CD8-positive, alpha-beta memory T cell (primary cell): ENCODE data around the gene PDGFC. TPM values are rescaled to one million over a fixed set of nuclear protein-coding genes. Genes with fewer than 3 reads are reported as not detected.

Experiments
- CTCF ChIA-PET: fragments of 350-600 bp; sonication (Branson Sonifier 250); formaldehyde crosslinking; loops from one replicate; lab custom pipeline; 2021; ENCODE audit warnings: antibody characterized with exemption; lab: Charles Lee
- POLR2A ChIA-PET: fragments of 350-600 bp; sonication (Branson Sonifier 250); formaldehyde crosslinking; loops from one replicate; lab custom pipeline; 2021; ENCODE audit warnings: antibody characterized with exemption; lab: Charles Lee
- DNase-seq, 5 donors: peaks; one replicate each; pipeline versions ENCODE4 v3.0.0 to v3.0.0-alpha.2; 2020 to 2022; ENCODE audit warnings: mixed read lengths in 1 of 5
- H3K27ac ChIP-seq: one replicate; pipeline ENCODE4 v1.7.0; 2013; ENCODE audit warnings: low read depth, mild to moderate bottlenecking, low read length, moderate library complexity
- H3K27me3 ChIP-seq: 2 replicates; pipeline ENCODE4 v1.7.0; 2013; ENCODE audit warnings: low read length, mild to moderate bottlenecking; ENCODE audit not compliant: insufficient read depth, poor library complexity, severe bottlenecking
- H3K36me3 ChIP-seq: 2 replicates; pipeline ENCODE4 v1.7.0; 2013; ENCODE audit warnings: mild to moderate bottlenecking, low read length, moderate library complexity; ENCODE audit not compliant: insufficient read depth
- H3K4me1 ChIP-seq: 2 replicates; pipeline ENCODE4 v1.7.0; 2013; ENCODE audit warnings: mild to moderate bottlenecking, low read length, moderate library complexity; ENCODE audit not compliant: insufficient read depth
- H3K4me3 ChIP-seq: 2 replicates; pipeline ENCODE4 v1.7.0; 2013; ENCODE audit warnings: mild to moderate bottlenecking, low read length
- H3K9me3 ChIP-seq: 2 replicates; pipeline ENCODE4 v1.7.0; 2013; ENCODE audit warnings: mild to moderate bottlenecking, low read length
- H3K27ac Mint-ChIP-seq, 8 donors: one replicate each; pipeline ENCODE4 v1.8.0; 2020 to 2021; ENCODE audit warnings: mixed read lengths in 8 of 8, mild to moderate bottlenecking in 6 of 8, inconsistent platforms in 3 of 8, moderate library complexity in 3 of 8
- H3K27me3 Mint-ChIP-seq, 2 donors: one replicate each; pipeline ENCODE4 v1.8.0; 2020 to 2021; ENCODE audit warnings: mixed read lengths in 2 of 2, mild to moderate bottlenecking in 1 of 2, moderate library complexity in 1 of 2
- H3K36me3 Mint-ChIP-seq, 3 donors: one replicate each; pipeline ENCODE4 v1.8.0; 2020 to 2021; ENCODE audit warnings: mixed read lengths in 3 of 3, inconsistent platforms in 1 of 3, mild to moderate bottlenecking in 1 of 3
- H3K4me1 Mint-ChIP-seq, 3 donors: one replicate each; pipeline ENCODE4 v1.8.0; 2020 to 2021; ENCODE audit warnings: mixed read lengths in 3 of 3, inconsistent platforms in 1 of 3, mild to moderate bottlenecking in 1 of 3
- H3K4me3 Mint-ChIP-seq, 7 donors: one replicate each; pipeline ENCODE4 v1.8.0; 2020 to 2021; ENCODE audit warnings: mixed read lengths in 7 of 7, mild to moderate bottlenecking in 6 of 7, moderate library complexity in 4 of 7, inconsistent platforms in 2 of 7
- H3K9me3 Mint-ChIP-seq, 5 donors: one replicate each; pipeline ENCODE4 v1.8.0; 2020 to 2022; ENCODE audit warnings: mixed read lengths in 5 of 5, mild to moderate bottlenecking in 3 of 5, moderate library complexity in 2 of 5, inconsistent platforms in 1 of 5
- polyA plus RNA-seq: library from polyadenylated mRNA; unstranded; fragments of 300-500 nt; fragmentation: Illumina TruSeq; gene quantifications from one replicate; pipeline ENCODE4 v1.2.3, GENCODE V29; 2021
- total RNA-seq, 2 experiments: library from RNA; stranded (reverse); gene quantifications; one replicate each; pipeline ENCODE4 v1.2.3, GENCODE V29; 2021

PDGFC gene
- total and polyA plus RNA-seq, 3 experiments from 2014 or later, result 0.13 TPM; not detected in 2

- no peak overlapping the region for H3K4me3 Mint-ChIP-seq
- CTCF ChIA-PET, result no interaction called here
These were observed 147.0 kb downstream of the PDGFC start for GRCh38 chr4:156824451-156825060.

DNA sequence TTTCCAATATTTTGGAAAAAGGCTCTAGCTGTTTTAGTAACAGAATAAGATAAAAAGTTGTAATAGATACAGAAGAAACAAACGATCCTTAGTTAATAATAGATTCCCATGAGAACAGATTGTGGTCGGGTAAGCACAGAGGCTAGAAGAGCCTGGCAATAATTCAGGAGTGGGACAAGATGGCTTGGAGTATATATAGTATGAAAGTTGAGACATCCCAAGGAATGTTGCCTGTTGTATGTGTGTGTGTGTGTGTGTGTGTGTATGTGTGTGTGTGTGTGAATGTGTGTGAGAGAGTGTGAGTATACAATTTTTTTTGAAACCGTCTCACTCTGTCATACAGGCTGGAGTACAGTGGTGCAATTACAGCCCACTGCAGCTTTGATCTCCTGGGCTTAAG is 150.7 kb downstream of the PDGFC start:
- H3K36me3 ChIP-seq, result no peaks in the 10 kb centered on the region
- H3K36me3 Mint-ChIP-seq, result no peaks in the 10 kb centered on the region
- POLR2A ChIA-PET, result no interaction called here

More at GRCh38 chr4:156824451-156825060, 147.0 kb downstream of the PDGFC start:
- Histone ChIP-seq H3K27ac (no peak overlapping the region), H3K4me3 (no peak overlapping the region), H3K9me3 (no peaks in the 10 kb centered on the region), H3K36me3 (no peaks in the 10 kb centered on the region), H3K4me1 (no peaks in the 10 kb centered on the region), H3K27me3 (no peaks in the 10 kb centered on the region)
- POLR2A ChIA-PET, result no interaction called here
- Mint-ChIP-seq H3K4me1 (no peaks in the 10 kb centered on the region), H3K9me3 (peaks cover 5 to 11% (median 8%) of the 10 kb centered on the region in 5 donors), H3K27me3 (no peaks in the 10 kb centered on the region), H3K27ac (no peak overlapping the region), H3K36me3 (no peaks in the 10 kb centered on the region)
- DNase-seq, result no peak

DNA sequence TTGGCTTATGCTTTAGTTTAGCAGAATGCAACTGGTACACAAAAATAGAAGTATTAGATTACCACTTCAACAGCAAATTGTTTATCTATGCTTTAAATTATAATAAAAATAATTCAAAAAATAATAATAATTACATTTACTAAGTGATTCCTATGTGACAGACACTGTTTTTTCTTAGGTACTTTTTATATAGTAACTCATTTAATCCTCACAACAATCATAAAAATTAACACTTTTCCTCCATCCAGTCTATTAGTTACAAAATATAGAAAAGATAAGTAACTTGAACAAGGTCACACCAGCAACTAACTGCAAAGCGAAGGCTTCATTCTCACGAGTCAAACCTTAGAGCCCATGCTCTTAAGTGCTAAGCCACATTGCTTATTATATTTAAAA is 155.2 kb downstream of the PDGFC start:
- Histone ChIP-seq H3K27ac (no peak overlapping the region), H3K4me1 (no peaks in the 10 kb centered on the region), H3K9me3 (no peaks in the 10 kb centered on the region), H3K27me3 (no peaks in the 10 kb centered on the region), H3K4me3 (no peak overlapping the region), H3K36me3 (no peaks in the 10 kb centered on the region)
- no peak overlapping the region for H3K4me3 Mint-ChIP-seq
- H3K9me3 Mint-ChIP-seq, result peaks cover 6 to 16% (median 10%) of the 10 kb centered on the region in 5 donors
- CTCF ChIA-PET, result no interaction called here
- no peak for DNase-seq
- no peaks in the 10 kb centered on the region for H3K36me3 Mint-ChIP-seq
- no peak overlapping the region for H3K27ac Mint-ChIP-seq
- POLR2A ChIA-PET, result no interaction called here
- H3K4me1 Mint-ChIP-seq, result no peaks in the 10 kb centered on the region
- no peaks in the 10 kb centered on the region for H3K27me3 Mint-ChIP-seq

More for the DNA sequence above, 150.7 kb downstream of the PDGFC start:
- no peaks in the 10 kb centered on the region for H3K9me3 ChIP-seq
- H3K4me3 ChIP-seq, result no peak overlapping the region
- H3K27me3 ChIP-seq, result no peaks in the 10 kb centered on the region
- no peaks in the 10 kb centered on the region for H3K4me1 Mint-ChIP-seq
- H3K27ac Mint-ChIP-seq, result no peak overlapping the region
- no peak for DNase-seq
- CTCF ChIA-PET, result no interaction called here
- no peak overlapping the region for H3K4me3 Mint-ChIP-seq
- no peaks in the 10 kb centered on the region for H3K27me3 Mint-ChIP-seq
- no peak overlapping the region for H3K27ac ChIP-seq
- H3K4me1 ChIP-seq, result no peaks in the 10 kb centered on the region
- H3K9me3 Mint-ChIP-seq, result peaks cover 5 to 11% (median 7%) of the 10 kb centered on the region in 5 donors

DNA sequence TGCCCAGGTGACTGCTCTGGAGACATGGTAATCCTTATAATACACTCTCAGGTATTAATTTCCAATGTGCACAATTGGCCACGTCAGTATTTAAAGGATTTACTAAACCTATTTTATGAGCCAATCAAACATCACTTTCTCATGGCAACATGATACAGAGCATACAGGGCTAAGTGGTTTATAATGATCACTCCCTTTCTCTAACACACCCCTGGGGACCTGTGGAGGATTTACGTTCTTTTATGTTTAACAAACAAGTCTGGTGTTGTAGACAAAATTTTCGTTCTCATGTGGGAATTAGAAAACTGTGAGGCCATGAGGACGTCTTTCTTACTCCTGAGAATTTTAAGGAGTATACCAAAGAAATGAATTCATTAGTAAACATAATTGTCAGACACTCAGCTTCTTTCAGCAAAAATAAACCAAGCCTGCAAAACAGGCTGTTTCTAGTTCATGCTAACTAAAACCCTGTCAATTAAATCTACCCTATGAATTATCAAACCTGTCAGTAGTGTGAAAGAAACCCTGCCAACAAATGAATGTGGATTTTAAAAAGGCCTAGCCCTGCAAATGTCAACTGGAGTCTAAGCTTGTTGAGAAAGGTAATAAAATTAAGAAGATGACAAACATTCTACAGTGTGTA is 155.8 kb downstream of the PDGFC start:
- H3K27ac Mint-ChIP-seq, result no peak overlapping the region
- H3K4me1 ChIP-seq, result no peaks in the 10 kb centered on the region
- H3K36me3 Mint-ChIP-seq, result no peaks in the 10 kb centered on the region
- H3K4me3 Mint-ChIP-seq, result no peak overlapping the region
- ChIA-PET POLR2A (no interaction called here), CTCF (no interaction called here)
- no peaks in the 10 kb centered on the region for H3K36me3 ChIP-seq
- H3K27me3 ChIP-seq, result no peaks in the 10 kb centered on the region
- no peaks in the 10 kb centered on the region for H3K27me3 Mint-ChIP-seq
- H3K9me3 Mint-ChIP-seq, result peaks cover 6 to 15% (median 8%) of the 10 kb centered on the region in 5 donors
- H3K9me3 ChIP-seq, result no peaks in the 10 kb centered on the region
- no peak for DNase-seq
- no peak overlapping the region for H3K27ac ChIP-seq
- H3K4me1 Mint-ChIP-seq, result no peaks in the 10 kb centered on the region
- H3K4me3 ChIP-seq, result no peak overlapping the region

DNA sequence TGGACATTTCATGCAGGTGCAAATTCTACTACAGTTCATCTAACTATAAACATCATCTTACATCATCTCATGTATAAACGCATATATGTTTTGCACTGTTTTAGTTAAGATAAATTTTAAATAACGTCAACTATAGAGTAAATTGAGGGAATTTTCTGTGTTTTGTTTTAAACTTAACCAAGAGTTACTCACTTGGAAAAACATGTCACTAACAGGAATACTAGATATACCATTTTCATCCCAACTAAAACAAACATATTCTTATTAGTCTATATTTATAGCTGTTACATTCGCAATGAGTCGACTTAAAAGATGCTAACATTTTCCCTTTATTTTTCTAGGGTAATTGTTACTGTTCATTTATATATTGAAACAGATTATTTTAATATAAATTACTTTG is 159.6 kb downstream of the PDGFC start:
- Histone ChIP-seq H3K27me3 (no peaks in the 10 kb centered on the region), H3K36me3 (no peaks in the 10 kb centered on the region), H3K4me3 (no peak overlapping the region), H3K27ac (no peak overlapping the region), H3K4me1 (no peaks in the 10 kb centered on the region), H3K9me3 (no peaks in the 10 kb centered on the region)
- H3K36me3 Mint-ChIP-seq, result no peaks in the 10 kb centered on the region
- no peaks in the 10 kb centered on the region for H3K27me3 Mint-ChIP-seq
- H3K9me3 Mint-ChIP-seq, result peaks cover 0 to 9% (median 4%) of the 10 kb centered on the region in 5 donors
- POLR2A ChIA-PET, result no interaction called here
- CTCF ChIA-PET, result no interaction called here
- no peaks in the 10 kb centered on the region for H3K4me1 Mint-ChIP-seq
- no peak for DNase-seq
- no peak overlapping the region for H3K27ac Mint-ChIP-seq
- no peak overlapping the region for H3K4me3 Mint-ChIP-seq

DNA sequence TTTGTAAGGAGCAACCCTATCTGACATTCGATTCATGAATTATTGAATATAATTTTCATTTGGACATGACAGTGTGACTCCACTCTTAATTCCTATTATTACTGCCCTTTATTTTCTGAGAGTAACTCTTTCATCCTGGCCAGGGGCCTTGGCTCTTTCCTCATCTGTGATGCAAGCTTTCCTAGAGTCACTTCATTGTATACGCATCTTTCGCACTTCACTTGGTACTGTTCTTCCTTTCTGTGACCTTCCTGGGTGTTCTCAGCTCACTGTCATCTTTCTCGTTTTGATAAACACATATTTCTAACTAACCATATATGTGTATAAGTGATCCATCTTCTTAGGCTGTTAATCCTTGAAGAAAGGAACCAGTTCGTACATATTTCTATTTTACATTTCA is 160.3 kb downstream of the PDGFC start:
- Mint-ChIP-seq H3K4me1 (no peaks in the 10 kb centered on the region), H3K27ac (peak overlapping the region in 1 of 8 donors; percentile 44), H3K4me3 (no peak overlapping the region), H3K9me3 (peaks cover 0 to 9% (median 4%) of the 10 kb centered on the region in 5 donors), H3K36me3 (no peaks in the 10 kb centered on the region), H3K27me3 (no peaks in the 10 kb centered on the region)
- ChIA-PET POLR2A (no interaction called here), CTCF (no interaction called here)
- no peaks in the 10 kb centered on the region for H3K36me3 ChIP-seq
- H3K27me3 ChIP-seq, result no peaks in the 10 kb centered on the region
- H3K9me3 ChIP-seq, result no peaks in the 10 kb centered on the region
- no peak overlapping the region for H3K27ac ChIP-seq
- no peak overlapping the region for H3K4me3 ChIP-seq
- DNase-seq, result no peak
- H3K4me1 ChIP-seq, result no peaks in the 10 kb centered on the region

GRCh38 chr4:156805696-156806095 is 165.9 kb downstream of the PDGFC start:
- Mint-ChIP-seq H3K9me3 (peaks cover 0 to 9% (median 0%) of the 10 kb centered on the region in 5 donors), H3K36me3 (no peaks in the 10 kb centered on the region), H3K27ac (no peak overlapping the region), H3K4me1 (no peaks in the 10 kb centered on the region), H3K27me3 (no peaks in the 10 kb centered on the region), H3K4me3 (no peak overlapping the region)
- H3K4me3 ChIP-seq, result no peak overlapping the region
- ChIA-PET POLR2A (no interaction called here), CTCF (no interaction called here)
- DNase-seq, result no peak
- H3K27me3 ChIP-seq, result no peaks in the 10 kb centered on the region
- no peaks in the 10 kb centered on the region for H3K36me3 ChIP-seq
- H3K4me1 ChIP-seq, result no peaks in the 10 kb centered on the region
- no peak overlapping the region for H3K27ac ChIP-seq
- H3K9me3 ChIP-seq, result no peaks in the 10 kb centered on the region

DNA sequence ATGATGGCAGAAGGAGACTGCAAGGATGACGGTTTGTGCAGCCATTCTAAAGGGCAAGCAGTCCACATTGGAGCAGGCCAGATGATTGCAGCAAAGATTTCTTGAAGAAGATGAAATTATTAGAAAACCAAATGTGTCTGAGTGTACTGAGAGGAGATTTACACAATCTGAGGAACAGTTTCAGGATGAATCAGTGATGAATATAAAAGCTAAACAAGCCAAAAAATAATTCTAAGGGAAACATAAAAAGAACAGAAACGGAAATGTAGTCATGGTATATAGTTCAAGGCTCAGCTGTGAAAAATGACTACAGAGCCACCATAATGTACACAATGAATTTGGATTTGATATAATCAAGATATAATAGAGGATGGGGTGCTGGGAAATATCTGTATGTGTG is 168.5 kb downstream of the PDGFC start:
- Mint-ChIP-seq H3K27ac (no peak overlapping the region), H3K9me3 (peaks cover 1 to 9% (median 4%) of the 10 kb centered on the region in 5 donors), H3K4me1 (no peaks in the 10 kb centered on the region), H3K4me3 (no peak overlapping the region), H3K27me3 (no peaks in the 10 kb centered on the region), H3K36me3 (no peaks in the 10 kb centered on the region)
- Histone ChIP-seq H3K9me3 (no peaks in the 10 kb centered on the region), H3K4me3 (no peak overlapping the region), H3K36me3 (no peaks in the 10 kb centered on the region), H3K4me1 (no peaks in the 10 kb centered on the region), H3K27me3 (no peaks in the 10 kb centered on the region), H3K27ac (no peak overlapping the region)
- DNase-seq, result no peak
- POLR2A ChIA-PET, result no interaction called here
- CTCF ChIA-PET, result no interaction called here
